IMR-90 (cell line): ENCODE measurements around the gene AGAP1. TPM values are rescaled to one million over a fixed set of nuclear protein-coding genes. Genes with fewer than 3 reads are reported as not detected.

ENCODE experiments used
- ATAC-seq: fragments of 200-7000 bp; cut with Tn5 transposase; 2 replicates; pipeline ENCODE4 v1.9.1; 2020; ENCODE audit warnings: low read depth, mild to moderate bottlenecking, moderate library complexity
- BruUV-seq: library from RNA; stranded (reverse); fragments of 400-500 nt; replicated peaks from 2 replicates; lab custom pipeline; 2021; lab: Mats Ljungman, UMichigan
- CTCF ChIA-PET: fragments of 300-600 bp; formaldehyde crosslinking; extraction: SDS; loops from one replicate; lab custom pipeline; 2021; ENCODE audit warnings: antibody characterized with exemption; lab: Yijun Ruan, JAX
- POLR2A ChIA-PET: fragments of 300-600 bp; sonication (Branson Sonifier 250); formaldehyde crosslinking; loops from one replicate; lab custom pipeline; 2022; ENCODE audit warnings: antibody characterized with exemption; ENCODE audit not compliant: unreplicated experiment; lab: Charles Lee
- DNase-seq: peaks from one replicate; pipeline ENCODE4 v3.0.0; 2013
- H2AFZ ChIP-seq: replicated peaks from 2 replicates; pipeline ENCODE3; 2013; ENCODE audit warnings: low read length, mild to moderate bottlenecking; ENCODE audit not compliant: poor library complexity
- H2AK5ac ChIP-seq: 2 replicates; pipeline ENCODE4 v1.6.1; 2013; ENCODE audit warnings: low read depth, low read length, inconsistent platforms
- H2AK9ac ChIP-seq: replicated peaks from 2 replicates; pipeline ENCODE3; 2013; ENCODE audit warnings: mild to moderate bottlenecking, low read depth, low read length, moderate library complexity; ENCODE audit not compliant: poor library complexity
- H2BK120ac ChIP-seq: 2 replicates; pipeline ENCODE4 v1.6.1; 2013; ENCODE audit warnings: low read depth, low read length, inconsistent platforms
- H2BK15ac ChIP-seq: 3 replicates; pipeline ENCODE4 v1.6.1; 2013; ENCODE audit warnings: low read depth, low read length, inconsistent platforms
- H2BK20ac ChIP-seq: 2 replicates; pipeline ENCODE4 v1.6.1; 2013; ENCODE audit warnings: low read depth, mild to moderate bottlenecking, inconsistent platforms, low read length, moderate library complexity
- H2BK5ac ChIP-seq: 2 replicates; pipeline ENCODE4 v1.6.1; 2013; ENCODE audit warnings: mild to moderate bottlenecking, low read depth, low read length, inconsistent platforms; ENCODE audit not compliant: poor library complexity, severe bottlenecking
- H3K14ac ChIP-seq: replicated peaks from 2 replicates; pipeline ENCODE4 v1.6.1; 2013; ENCODE audit warnings: low read depth, low read length, inconsistent platforms
- H3K18ac ChIP-seq: 2 replicates; pipeline ENCODE4 v1.6.1; 2013; ENCODE audit warnings: low read depth, low read length, control low read depth
- H3K23ac ChIP-seq: 2 replicates; pipeline ENCODE4 v1.6.1; 2013; ENCODE audit warnings: low read depth, low read length, inconsistent platforms
- H3K27ac ChIP-seq: 2 replicates; pipeline ENCODE4 v1.5.1; 2013; ENCODE audit warnings: mild to moderate bottlenecking, control low read depth, low read length; ENCODE audit not compliant: insufficient read depth
- H3K27me3 ChIP-seq: 2 replicates; pipeline ENCODE4 v1.6.1; 2013; ENCODE audit warnings: low read length; ENCODE audit not compliant: control insufficient read depth, insufficient read depth
- H3K36me3 ChIP-seq: 2 replicates; pipeline ENCODE4 v1.6.1; 2013; ENCODE audit warnings: low read length, mixed read lengths; ENCODE audit not compliant: control insufficient read depth, insufficient read depth
- H3K4ac ChIP-seq: 2 replicates; pipeline ENCODE4 v1.6.1; 2013; ENCODE audit warnings: low read depth, low read length, inconsistent platforms
- H3K4me1 ChIP-seq: 2 replicates; pipeline ENCODE4 v1.6.1; 2013; ENCODE audit warnings: low read length, mixed read lengths; ENCODE audit not compliant: control insufficient read depth, insufficient read depth
- H3K4me2 ChIP-seq: 2 replicates; pipeline ENCODE4 v1.6.1; 2013; ENCODE audit warnings: low read depth, mild to moderate bottlenecking, control low read depth, low read length, moderate library complexity
- H3K4me3 ChIP-seq: 2 replicates; pipeline ENCODE4 v1.5.1; 2013; ENCODE audit warnings: low read depth, mild to moderate bottlenecking, control low read depth, low read length, moderate library complexity; ENCODE audit not compliant: insufficient read depth
- H3K56ac ChIP-seq: 2 replicates; pipeline ENCODE4 v1.6.1; 2013; ENCODE audit warnings: low read length, inconsistent platforms; ENCODE audit not compliant: insufficient read depth; ENCODE audit errors: extremely low read depth
- H3K79me1 ChIP-seq, 2 experiments: 2 replicates each; pipeline ENCODE4 v1.6.1; 2013; ENCODE audit warnings: low read length in 2 of 2, inconsistent platforms in 1 of 2, low read depth in 1 of 2
- H3K9ac ChIP-seq: 2 replicates; pipeline ENCODE4 v1.6.1; 2013; ENCODE audit warnings: low read depth, low read length, control low read depth
- H3K9me1 ChIP-seq: 2 replicates; pipeline ENCODE4 v1.6.1; 2013; ENCODE audit warnings: low read length, inconsistent platforms; ENCODE audit not compliant: insufficient read depth
- H3K9me3 ChIP-seq: 2 replicates; pipeline ENCODE4 v1.6.1; 2013; ENCODE audit warnings: low read length; ENCODE audit not compliant: control insufficient read depth, insufficient read depth
- H4K20me1 ChIP-seq: 2 replicates; pipeline ENCODE4 v1.6.1; 2013; ENCODE audit warnings: low read length, inconsistent platforms; ENCODE audit not compliant: insufficient read depth
- H4K5ac ChIP-seq: 2 replicates; pipeline ENCODE4 v1.6.1; 2013; ENCODE audit warnings: mild to moderate bottlenecking, low read depth, low read length, control low read depth
- H4K8ac ChIP-seq, 2 experiments: 2 replicates each; pipeline ENCODE4 v1.6.1; 2013; ENCODE audit warnings: low read depth in 2 of 2, low read length in 2 of 2, control low read depth in 1 of 2, inconsistent platforms in 1 of 2
- H4K91ac ChIP-seq: 2 replicates; pipeline ENCODE4 v1.6.1; 2013; ENCODE audit warnings: low read depth, low read length, inconsistent platforms; ENCODE audit not compliant: insufficient read depth
- BHLHE40 ChIP-seq: fragments of 150-350 bp; IDR thresholded peaks from 2 replicates; pipeline ENCODE4 v1.6.1; 2016; ENCODE audit warnings: mild to moderate bottlenecking, low read depth, low read length
- CEBPB ChIP-seq: IDR thresholded peaks from 2 replicates; pipeline ENCODE4 v1.6.1; 2012; ENCODE audit warnings: low read depth, low read length, improper control_type of control experiment
- CHD1 ChIP-seq: IDR thresholded peaks from 2 replicates; pipeline ENCODE4 v1.6.1; 2012; ENCODE audit warnings: low read depth, low read length, improper control_type of control experiment
- CTCF ChIP-seq: conservative IDR thresholded peaks from 2 replicates; pipeline ENCODE4 v1.5.1; 2012; ENCODE audit warnings: mild to moderate bottlenecking, low read depth, low read length, improper control_type of control experiment
- ELK1 ChIP-seq: fragments of 150-350 bp; IDR thresholded peaks from 2 replicates; pipeline ENCODE4 v1.6.1; 2016; ENCODE audit warnings: low read depth, mild to moderate bottlenecking, low read length, moderate library complexity, borderline replicate concordance
- FOS ChIP-seq: fragments of 150-350 bp; IDR thresholded peaks from 2 replicates; pipeline ENCODE4 v1.6.1; 2016; ENCODE audit warnings: low read depth, low read length
- MAFK ChIP-seq: IDR thresholded peaks from 2 replicates; pipeline ENCODE4 v1.6.1; 2012; ENCODE audit warnings: low read depth, low read length, improper control_type of control experiment
- MAZ ChIP-seq: IDR thresholded peaks from 2 replicates; pipeline ENCODE4 v1.6.1; 2012; ENCODE audit warnings: low read depth, mild to moderate bottlenecking, low read length, improper control_type of control experiment, moderate library complexity, borderline replicate concordance
- MXI1 ChIP-seq: IDR thresholded peaks from 2 replicates; pipeline ENCODE4 v1.6.1; 2012; ENCODE audit warnings: low read depth, mild to moderate bottlenecking, low read length, moderate library complexity, borderline replicate concordance
- NFE2L2 ChIP-seq: fragments of 150-350 bp; IDR thresholded peaks from 2 replicates; pipeline ENCODE4 v1.6.1; 2016; ENCODE audit warnings: low read depth, mild to moderate bottlenecking, low read length
- POLR2A ChIP-seq: IDR thresholded peaks from 2 replicates; pipeline ENCODE4 v1.6.1; 2012; ENCODE audit warnings: mild to moderate bottlenecking, low read depth, low read length
- RAD21 ChIP-seq: IDR thresholded peaks from 2 replicates; pipeline ENCODE4 v1.6.1; 2012; ENCODE audit warnings: low read length, improper control_type of control experiment
- RCOR1 ChIP-seq: IDR thresholded peaks from 2 replicates; pipeline ENCODE4 v1.6.1; 2012; ENCODE audit warnings: mild to moderate bottlenecking, low read length, improper control_type of control experiment; ENCODE audit not compliant: insufficient replicate concordance
- RFX5 ChIP-seq: IDR thresholded peaks from 2 replicates; pipeline ENCODE4 v1.8.0; 2012; ENCODE audit warnings: low read depth, mild to moderate bottlenecking, low read length, moderate library complexity
- SMC3 ChIP-seq: fragments of 150-350 bp; IDR thresholded peaks from 2 replicates; pipeline ENCODE4 v1.6.1; 2016; ENCODE audit warnings: low read depth, mild to moderate bottlenecking, antibody characterized with exemption, low read length, moderate library complexity
- USF2 ChIP-seq: fragments of 150-350 bp; IDR thresholded peaks from 2 replicates; pipeline ENCODE4 v1.6.1; 2017; ENCODE audit warnings: mild to moderate bottlenecking, antibody characterized with exemption, low read length, low read depth
- WGBS, 2 experiments: methylation state at CpG; one replicate each; pipeline versions ENCODE4 v1.1.5 to v1.1.7; 2013; ENCODE audit warnings: missing lambda C conversion rate in 2 of 2; ENCODE audit not compliant: insufficient read length in 1 of 2; ENCODE audit errors: extremely low coverage in 2 of 2; 5-methylcytosine and 5-hydroxymethylcytosine counted together
- dilution Hi-C: fragments of 300-500 bp; cut with HindIII; formaldehyde crosslinking; loops from one replicate; pipeline ENCODE4 v1.14.3; 2018; ENCODE audit warnings: low sequenced_read_pairs; ENCODE audit not compliant: unreplicated experiment
- in situ Hi-C: fragments of 300-500 bp; cut with MboI; formaldehyde crosslinking; loops from 3 replicates; pipeline ENCODE4 v1.14.3; 2019; ENCODE audit warnings: low sequenced_read_pairs, inconsistent platforms, mixed read lengths
- intact Hi-C: fragments of 100-400 bp; cut with micrococcal nuclease; formaldehyde crosslinking; loops from 2 replicates; pipeline ENCODE4 v1.10.0; 2022
- polyA plus RNA-seq, 3 experiments: library from polyadenylated mRNA; depleted of rRNA; stranded (reverse); fragments of >200 nt; gene quantifications; 2 replicates each; pipeline ENCODE4 v1.2.3, GENCODE V29; 2012; ENCODE audit warnings: low replicate concordance in 1 of 3
- total RNA-seq: library from RNA; depleted of rRNA; stranded (reverse); fragments of >200 nt; gene quantifications from 2 replicates; pipeline ENCODE4 v1.2.3, GENCODE V29; 2012

Gene AGAP1
- total and polyA plus RNA-seq, 2 of the 4 experiments (the other 2 are of a cell fraction), result 15.1 to 16.4 TPM

- Histone ChIP-seq H4K91ac (no peak overlapping the region), H2BK120ac (no peak overlapping the region), H2AFZ (no peak overlapping the region), H2BK15ac (no peak overlapping the region), H3K27me3 (peaks cover 17% of the 10 kb centered on the region), H3K4ac (no peak overlapping the region), H3K27ac (no peak overlapping the region), H3K4me3 (no peak overlapping the region), H3K4me1 (0 out of 2 replicates have a peak, but pooled peaks cover 2% of the 10 kb centered on the region), H4K20me1 (no peaks in the 10 kb centered on the region), H4K8ac (no peak overlapping the region), H2AK9ac (no peak overlapping the region), H2BK20ac (no peak overlapping the region), H3K36me3 (no peaks in the 10 kb centered on the region), H3K18ac (no peak overlapping the region), H4K5ac (no peak overlapping the region), H2AK5ac (no peak overlapping the region), H3K56ac (no peak overlapping the region), H3K4me2 (no peak overlapping the region), H3K14ac (no peak overlapping the region), H3K9me3 (no peaks in the 10 kb centered on the region), H3K23ac (no peak overlapping the region), H3K79me1 (no peaks in the 10 kb centered on the region), H2BK5ac (no peak overlapping the region), H3K9ac (no peak overlapping the region), H3K9me1 (no peaks in the 10 kb centered on the region)
- in situ Hi-C loops (no loop called here), dilution Hi-C loops (no loop called here), intact Hi-C loops (no loop called here)
- DNase-seq, result no peak
- no CpG with 5 or more reads among the region's 11 CpGs for WGBS, 2 experiments
- ChIA-PET CTCF (interaction anchor here (1.3 kb wide), 1 partner anchor 10 kb away, joined by 5 read pairs; no protein-coding TSS in a partner anchor), POLR2A (no interaction called here)
- TF ChIP-seq USF2 (no peak), CEBPB (no peak), MXI1 (no peak), BHLHE40 (no peak), ELK1 (no peak), CHD1 (no peak), MAZ (no peak), RCOR1 (no peak), CTCF (no peak), POLR2A (no peak), RFX5 (no peak), MAFK (no peak), SMC3 (no peak), FOS (no peak), RAD21 (no peak), NFE2L2 (no peak)
- no peak for ATAC-seq
- BruUV-seq, result no TSS peak
Measured at GRCh38 chr2:235479604-235480003, 14.2 kb upstream of the AGAP1 start.
